PC-9 (cell line): ENCODE data around the gene NPFFR2.

Experiments
- EZH2 ChIP-seq: fragments of 200-600 bp; sonication (generic); IDR thresholded peaks from 2 replicates; pipeline ENCODE4 v1.8.0; 2017; ENCODE audit warnings: antibody characterized with exemption, low read depth
- TF ChIP-seq, protein P1 (sequence below): fragments of 200-600 bp; sonication (generic); conservative IDR thresholded peaks from 2 replicates; pipeline ENCODE4 v1.6.1; 2017; ENCODE audit warnings: mixed run types, antibody characterized with exemption, mild to moderate bottlenecking, moderate library complexity

DNA sequence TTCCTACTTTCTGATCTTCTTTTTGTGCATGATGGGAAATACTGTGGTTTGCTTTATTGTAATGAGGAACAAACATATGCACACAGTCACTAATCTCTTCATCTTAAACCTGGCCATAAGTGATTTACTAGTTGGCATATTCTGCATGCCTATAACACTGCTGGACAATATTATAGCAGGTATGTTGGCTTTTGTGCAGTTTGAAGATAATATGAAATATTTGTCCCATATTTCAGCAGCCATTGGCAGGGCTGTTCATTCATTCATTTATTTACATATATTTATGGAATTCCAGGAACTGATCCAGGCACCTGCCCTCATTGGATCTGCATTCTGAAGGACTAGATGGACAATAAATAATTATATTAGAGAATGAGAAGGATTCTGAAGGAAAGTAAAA lies 96.9 kb downstream of the NPFFR2 start:
- TF ChIP-seq, protein P1, sequence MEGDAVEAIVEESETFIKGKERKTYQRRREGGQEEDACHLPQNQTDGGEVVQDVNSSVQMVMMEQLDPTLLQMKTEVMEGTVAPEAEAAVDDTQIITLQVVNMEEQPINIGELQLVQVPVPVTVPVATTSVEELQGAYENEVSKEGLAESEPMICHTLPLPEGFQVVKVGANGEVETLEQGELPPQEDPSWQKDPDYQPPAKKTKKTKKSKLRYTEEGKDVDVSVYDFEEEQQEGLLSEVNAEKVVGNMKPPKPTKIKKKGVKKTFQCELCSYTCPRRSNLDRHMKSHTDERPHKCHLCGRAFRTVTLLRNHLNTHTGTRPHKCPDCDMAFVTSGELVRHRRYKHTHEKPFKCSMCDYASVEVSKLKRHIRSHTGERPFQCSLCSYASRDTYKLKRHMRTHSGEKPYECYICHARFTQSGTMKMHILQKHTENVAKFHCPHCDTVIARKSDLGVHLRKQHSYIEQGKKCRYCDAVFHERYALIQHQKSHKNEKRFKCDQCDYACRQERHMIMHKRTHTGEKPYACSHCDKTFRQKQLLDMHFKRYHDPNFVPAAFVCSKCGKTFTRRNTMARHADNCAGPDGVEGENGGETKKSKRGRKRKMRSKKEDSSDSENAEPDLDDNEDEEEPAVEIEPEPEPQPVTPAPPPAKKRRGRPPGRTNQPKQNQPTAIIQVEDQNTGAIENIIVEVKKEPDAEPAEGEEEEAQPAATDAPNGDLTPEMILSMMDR, result no peak
- no peak for TF ChIP-seq EZH2
